KMS-11 (cell line): ENCODE results near the gene DVL1.

ENCODE experiments used
- H2AFZ ChIP-seq: fragments of 200-600 bp; sonication (generic); 2 replicates; pipeline ENCODE4 v1.6.1; 2016; ENCODE audit warnings: antibody characterized with exemption, mixed run types, low read depth
- H3K27ac ChIP-seq: fragments of 200-600 bp; sonication (generic); 2 replicates; pipeline ENCODE4 v1.6.1; 2016; ENCODE audit warnings: mild to moderate bottlenecking, mixed run types
- H3K27me3 ChIP-seq: fragments of 200-600 bp; sonication (generic); 2 replicates; pipeline ENCODE4 v1.6.1; 2017; ENCODE audit warnings: mild to moderate bottlenecking, low read depth, mixed run types, moderate library complexity; ENCODE audit not compliant: insufficient read depth
- H3K36me3 ChIP-seq: fragments of 200-600 bp; sonication (generic); 2 replicates; pipeline ENCODE4 v1.6.1; 2017; ENCODE audit warnings: mild to moderate bottlenecking, mixed run types; ENCODE audit not compliant: insufficient read depth
- H3K4me1 ChIP-seq: fragments of 200-600 bp; sonication (generic); 2 replicates; pipeline ENCODE4 v1.6.1; 2016; ENCODE audit warnings: mild to moderate bottlenecking, low read depth, mixed run types; ENCODE audit not compliant: poor library complexity, severe bottlenecking
- H3K4me2 ChIP-seq: fragments of 200-600 bp; sonication (generic); 2 replicates; pipeline ENCODE4 v1.7.0; 2016; ENCODE audit warnings: mild to moderate bottlenecking, mixed run types
- H3K4me3 ChIP-seq: fragments of 200-600 bp; sonication (generic); IDR thresholded peaks from 2 replicates; pipeline ENCODE4 v1.6.1; 2017; ENCODE audit warnings: low read depth, low read length, mixed read lengths; ENCODE audit not compliant: insufficient read depth
- H3K79me2 ChIP-seq: fragments of 200-600 bp; sonication (generic); 2 replicates; pipeline ENCODE4 v1.6.1; 2016; ENCODE audit warnings: low read depth, mixed run types; ENCODE audit not compliant: insufficient read depth
- H3K9ac ChIP-seq: fragments of 200-600 bp; sonication (generic); 2 replicates; pipeline ENCODE4 v1.6.1; 2016; ENCODE audit warnings: mild to moderate bottlenecking, mixed run types
- H4K20me1 ChIP-seq: fragments of 200-600 bp; sonication (generic); 2 replicates; pipeline ENCODE4 v1.6.1; 2016; ENCODE audit warnings: mild to moderate bottlenecking, mixed run types; ENCODE audit not compliant: insufficient read depth
- CTCF ChIP-seq: fragments of 200-600 bp; sonication (generic); conservative IDR thresholded peaks from 2 replicates; pipeline ENCODE4 v1.6.1; 2017; ENCODE audit warnings: low read depth, mild to moderate bottlenecking, antibody characterized with exemption, low read length, moderate library complexity, mixed read lengths

Gene DVL1

GRCh38 chr1:1322418-1322817 is 26.8 kb downstream of the DVL1 start:
- Histone ChIP-seq H4K20me1 (no peaks in the 10 kb centered on the region), H3K4me1 (peaks cover 22% of the 10 kb centered on the region), H3K27me3 (no peaks in the 10 kb centered on the region), H3K4me3 (no peak overlapping the region), H3K27ac (no peak overlapping the region), H3K79me2 (peaks cover 55% of the 10 kb centered on the region), H3K9ac (no peak overlapping the region), H2AFZ (no peak overlapping the region), H3K4me2 (no peak overlapping the region), H3K36me3 (no peaks in the 10 kb centered on the region)
- TF ChIP-seq CTCF = no peak

GRCh38 chr1:1321477-1321876 is 27.7 kb downstream of the DVL1 start:
- Histone ChIP-seq H3K27me3 (no peaks in the 10 kb centered on the region), H3K4me1 (peaks cover 21% of the 10 kb centered on the region), H3K79me2 (peaks cover 52% of the 10 kb centered on the region), H3K4me2 (no peak overlapping the region), H3K9ac (no peak overlapping the region), H2AFZ (no peak overlapping the region), H3K27ac (no peak overlapping the region), H3K4me3 (no peak overlapping the region), H3K36me3 (no peaks in the 10 kb centered on the region; the same call in 1 of the 2 replicates), H4K20me1 (no peaks in the 10 kb centered on the region)
- TF ChIP-seq CTCF = no peak

- H3K79me2 ChIP-seq = peaks cover 49% of the 10 kb centered on the region
- peaks cover 15% of the 10 kb centered on the region for H3K4me1 ChIP-seq
- H3K27me3 ChIP-seq = no peaks in the 10 kb centered on the region
- no peak overlapping the region for H3K9ac ChIP-seq
- H3K27ac ChIP-seq = no peak overlapping the region
- no peak overlapping the region for H2AFZ ChIP-seq
- H4K20me1 ChIP-seq = no peaks in the 10 kb centered on the region
- no peak for TF ChIP-seq CTCF
- H3K36me3 ChIP-seq = no peaks in the 10 kb centered on the region; the same call in 1 of the 2 replicates
- no peak overlapping the region for H3K4me3 ChIP-seq
- H3K4me2 ChIP-seq = no peak overlapping the region
Measured at GRCh38 chr1:1320666-1321448, 28.4 kb downstream of the DVL1 start.

GRCh38 chr1:1319646-1319941 is 29.6 kb downstream of the DVL1 start:
- Histone ChIP-seq H3K79me2 (peaks cover 44% of the 10 kb centered on the region), H3K9ac (no peak overlapping the region), H3K4me3 (no peak overlapping the region), H3K27ac (no peak overlapping the region), H3K4me1 (peaks cover 9% of the 10 kb centered on the region), H3K27me3 (no peaks in the 10 kb centered on the region), H4K20me1 (no peaks in the 10 kb centered on the region), H3K36me3 (no peaks in the 10 kb centered on the region; the same call in 1 of the 2 replicates), H3K4me2 (no peak overlapping the region), H2AFZ (no peak overlapping the region)
- TF ChIP-seq CTCF = no peak
